HG03045 (cell line): ENCODE results near the gene TRIP12.
"Not testable (repeated sequence)": the region's sequence is repeated elsewhere in the genome, so short reads cannot be mapped to it uniquely, and the experiment has no call there.

Experiments used
- ATAC-seq: cut with Tn5 transposase; IDR thresholded peaks from one replicate; pipeline ENCODE4 v1.9.1; 2021; ENCODE audit warnings: mild to moderate bottlenecking, moderate library complexity; ENCODE audit not compliant: unreplicated experiment

The TRIP12 gene

DNA sequence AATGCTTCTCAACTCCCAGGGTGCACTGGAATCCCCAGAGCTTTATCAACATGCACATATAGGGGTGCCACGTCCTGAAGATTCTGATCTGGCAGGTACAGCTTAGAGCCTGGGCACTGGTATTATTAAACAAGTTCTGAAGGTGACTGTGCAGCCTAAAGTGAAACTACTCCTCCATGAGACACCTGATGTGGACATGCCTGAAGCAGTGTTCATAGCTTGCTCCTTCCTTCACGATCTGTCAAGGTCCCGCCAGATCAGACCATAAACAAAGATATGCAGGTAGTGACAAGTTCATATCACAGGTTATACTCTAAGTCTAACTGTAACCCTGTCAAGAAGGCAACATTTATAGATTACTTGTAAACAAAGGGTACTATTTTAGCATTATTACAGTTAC lies 142.2 kb downstream of the TRIP12 start:
- no peak for ATAC-seq

DNA sequence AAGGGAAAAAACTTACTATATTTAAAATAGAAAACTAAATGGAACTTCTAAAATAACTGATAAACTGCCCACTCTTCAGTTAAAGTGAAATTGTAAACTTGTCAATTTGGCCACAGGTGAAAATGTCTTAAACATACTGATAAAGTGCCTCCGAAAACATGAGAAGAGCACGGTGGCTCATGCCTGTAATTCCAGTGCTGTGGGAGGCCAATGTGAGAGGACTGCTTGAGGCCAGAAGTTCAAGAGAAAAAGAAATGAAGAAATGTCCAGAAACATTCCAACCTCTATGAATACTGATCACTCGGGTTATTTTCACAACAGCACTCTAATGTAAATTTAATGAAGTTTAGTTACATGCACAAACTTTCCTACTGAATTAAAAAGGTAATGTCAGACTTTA lies 144.1 kb downstream of the TRIP12 start:
- ATAC-seq: no peak

DNA sequence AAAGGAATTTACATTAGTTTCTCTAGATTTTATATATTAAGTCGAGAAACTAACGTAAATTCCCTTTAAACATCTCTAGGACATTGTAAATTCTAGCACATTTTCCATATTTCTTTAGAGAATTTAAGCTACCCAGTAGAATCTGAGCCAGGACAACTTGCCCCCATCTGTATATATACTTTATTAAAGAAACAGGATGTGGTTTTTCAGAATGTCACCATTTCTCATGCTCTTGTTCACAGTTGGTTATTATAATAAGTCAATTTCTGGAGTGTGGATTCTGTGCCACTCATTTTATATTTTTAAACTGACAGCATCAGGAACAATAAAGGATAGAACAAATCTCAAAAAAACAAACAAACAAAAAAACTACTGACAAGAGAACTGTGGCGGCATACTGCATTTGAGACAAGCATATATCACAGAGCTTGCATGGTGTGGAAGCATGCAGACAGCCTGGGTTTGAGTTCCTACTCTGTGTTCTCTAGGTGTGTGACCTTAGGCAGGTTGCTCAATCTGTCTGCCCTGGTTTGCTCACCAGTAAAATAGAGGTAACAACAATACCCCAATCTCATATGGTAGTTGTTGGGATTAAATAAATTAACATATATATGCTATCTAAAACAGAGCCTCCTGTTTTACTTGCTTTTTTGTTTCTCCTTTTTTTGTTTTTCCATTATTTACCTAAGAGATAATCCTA lies 146.0 kb downstream of the TRIP12 start:
- no peak for ATAC-seq

DNA sequence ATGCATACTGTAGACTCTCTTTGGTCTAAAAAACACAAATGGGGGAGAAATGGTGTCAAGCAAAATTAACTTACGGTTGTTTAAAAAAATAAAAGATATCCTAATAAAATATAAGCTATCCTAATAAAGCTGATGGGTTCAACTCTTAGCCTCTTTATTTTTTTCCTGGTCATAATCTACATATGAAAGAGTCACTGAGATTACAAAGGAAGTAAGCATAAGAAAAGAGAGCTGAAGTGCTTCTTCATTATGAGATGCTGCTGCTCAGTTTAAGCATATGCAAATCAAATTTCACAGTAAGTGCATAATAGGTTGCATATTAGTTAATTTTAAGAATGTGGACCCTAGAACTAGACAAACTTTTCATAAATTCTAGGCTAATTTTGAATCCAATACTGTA lies 147.6 kb downstream of the TRIP12 start:
- no peak for ATAC-seq

DNA sequence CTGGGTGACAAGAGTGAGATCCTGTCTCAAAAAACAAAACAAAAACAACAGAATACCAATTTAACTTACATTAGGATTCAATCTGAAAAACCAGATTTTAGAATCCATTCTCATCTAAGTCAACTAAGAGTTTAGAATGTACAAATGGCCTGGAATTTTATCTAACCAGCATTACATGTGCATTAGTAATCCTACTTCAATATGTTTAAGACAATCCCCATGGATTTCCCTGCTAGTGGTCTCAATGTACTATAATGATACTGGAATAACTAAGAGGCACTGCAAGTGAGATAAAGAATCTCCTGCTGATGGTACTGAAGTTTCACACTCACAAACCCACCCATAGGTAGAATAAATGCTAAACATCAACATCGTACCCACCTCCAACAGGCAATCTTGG lies 153.6 kb downstream of the TRIP12 start:
- ATAC-seq: no peak

DNA sequence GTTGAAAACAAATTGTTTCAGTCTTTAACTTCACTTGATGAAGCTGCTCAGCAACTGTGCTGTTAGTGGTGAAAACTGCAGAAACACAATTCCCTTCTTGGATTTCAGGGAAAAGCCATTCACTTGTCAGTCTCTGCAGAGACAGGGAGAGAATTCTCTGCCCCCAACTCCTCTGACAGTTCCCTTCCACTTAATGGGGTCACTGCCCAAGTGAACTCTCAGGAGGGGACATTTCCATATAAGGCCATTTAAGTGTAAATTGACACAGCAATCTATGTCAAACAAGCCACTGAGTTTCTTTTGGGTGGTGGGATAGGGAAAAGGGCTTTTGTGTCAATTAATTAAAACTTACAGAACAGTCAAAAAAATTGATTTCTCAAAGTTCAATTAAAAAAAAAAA lies 156.1 kb downstream of the TRIP12 start:
- ATAC-seq: no peak

DNA sequence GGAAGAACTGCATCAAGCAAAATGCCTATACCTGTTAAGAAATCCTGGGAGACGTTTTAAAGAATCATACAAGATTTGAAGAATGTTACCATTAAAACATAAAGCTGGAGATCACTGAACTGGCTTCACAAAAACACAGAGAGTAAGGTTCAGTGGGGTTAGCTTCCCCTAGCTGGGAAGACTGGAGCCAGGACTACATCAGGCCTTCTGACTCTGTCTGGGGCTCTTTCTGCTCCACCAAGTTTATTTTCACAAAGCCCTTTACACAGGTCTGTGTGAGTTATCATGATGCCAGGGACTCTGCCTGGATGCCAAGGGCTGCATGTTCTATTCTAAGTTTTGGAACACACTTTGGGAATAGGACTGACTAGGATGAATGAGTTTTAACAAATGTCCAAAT lies 160.1 kb downstream of the TRIP12 start:
- ATAC-seq: no peak

DNA sequence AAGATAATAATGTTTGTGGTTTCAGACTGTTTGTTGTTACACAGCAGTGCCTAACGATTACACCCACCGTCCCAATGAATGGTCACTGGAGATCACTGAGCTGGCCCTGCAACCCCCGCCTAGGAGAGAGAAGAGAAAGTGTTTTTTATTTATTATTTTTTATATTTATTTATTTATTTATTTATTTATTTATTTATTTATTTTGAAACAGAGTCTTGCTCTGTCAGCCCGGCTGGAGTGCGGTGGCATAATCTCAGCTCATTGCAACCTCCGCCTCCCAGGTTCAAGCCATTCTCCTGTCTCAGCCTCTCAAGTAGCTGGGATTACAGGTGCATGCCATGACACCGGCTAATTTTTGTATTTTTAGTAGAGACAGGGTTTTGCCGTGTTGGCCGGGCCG lies 164.3 kb downstream of the TRIP12 start:
- not testable (repeated sequence) for ATAC-seq

DNA sequence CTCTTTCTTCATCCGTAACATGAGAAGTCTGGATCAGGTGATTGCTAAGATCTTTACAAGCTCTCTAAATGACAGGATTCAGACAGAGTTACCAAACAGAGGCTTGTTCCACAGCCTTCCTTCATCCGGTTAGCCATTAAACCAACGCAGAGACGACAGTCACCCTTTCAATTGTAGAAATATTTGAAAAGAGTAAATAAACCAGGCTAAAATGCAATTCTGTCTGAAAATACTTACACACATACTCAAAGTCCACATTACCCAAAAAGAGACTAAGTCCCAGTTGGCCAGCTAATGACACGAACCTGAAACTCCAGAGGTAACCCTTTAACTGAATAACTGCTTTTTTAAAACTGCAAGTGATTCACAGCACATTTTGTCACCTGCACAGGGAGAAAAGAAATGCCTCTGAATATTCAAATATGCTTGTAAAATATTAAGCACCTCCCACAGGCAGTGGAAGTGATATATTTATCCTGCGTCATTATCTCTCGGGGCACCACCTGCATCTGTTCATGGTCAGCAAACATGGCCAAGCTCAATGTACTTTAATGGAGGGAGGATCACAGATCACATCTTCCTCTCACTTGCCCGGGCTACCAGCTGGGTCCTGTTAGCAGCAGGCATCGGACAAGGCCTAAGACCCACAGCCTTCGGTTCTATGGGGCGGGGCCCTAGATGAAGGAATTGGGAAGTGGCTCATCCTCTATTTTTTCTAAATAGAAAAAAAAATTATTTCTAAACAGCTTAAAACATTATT lies 168.7 kb downstream of the TRIP12 start:
- no peak for ATAC-seq

DNA sequence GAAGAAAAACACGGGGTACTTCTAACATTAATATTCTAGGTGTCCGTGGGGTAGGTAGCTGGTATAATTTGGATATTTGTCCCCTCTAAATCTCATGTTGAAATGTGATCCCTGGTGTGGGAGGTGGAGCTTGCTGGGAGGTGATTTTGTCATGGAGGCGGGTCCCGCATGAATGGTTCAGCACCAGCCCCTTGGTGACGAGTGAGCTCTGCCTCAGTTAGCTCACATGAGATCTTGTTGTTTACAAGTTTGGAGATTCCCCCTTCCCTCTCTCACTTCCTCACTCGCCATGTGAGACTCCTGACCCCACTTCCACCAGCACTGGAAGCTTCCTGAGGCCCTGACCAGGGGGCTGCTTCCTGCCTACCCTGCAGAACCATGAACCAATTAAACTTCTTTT lies 172.0 kb downstream of the TRIP12 start:
- no peak for ATAC-seq

DNA sequence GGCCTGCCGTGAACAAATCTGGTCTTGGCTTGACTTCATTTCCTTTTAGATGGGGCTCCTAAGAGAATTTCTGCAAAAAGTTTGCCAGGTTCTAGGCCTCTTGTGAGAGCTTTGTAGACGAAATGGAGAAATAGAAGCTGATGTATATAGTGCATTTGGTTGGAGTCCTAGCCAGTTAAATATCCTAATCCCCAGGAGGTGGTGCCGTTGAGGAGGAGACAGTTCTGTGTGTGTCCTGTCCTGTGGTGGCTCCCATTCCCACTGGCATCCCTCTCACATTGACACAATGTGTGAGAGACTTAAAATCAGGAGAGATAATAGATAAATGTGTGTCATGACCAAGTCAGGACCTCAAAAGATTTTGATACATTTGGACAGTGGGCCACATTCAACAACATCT lies 172.9 kb downstream of the TRIP12 start:
- no peak for ATAC-seq

DNA sequence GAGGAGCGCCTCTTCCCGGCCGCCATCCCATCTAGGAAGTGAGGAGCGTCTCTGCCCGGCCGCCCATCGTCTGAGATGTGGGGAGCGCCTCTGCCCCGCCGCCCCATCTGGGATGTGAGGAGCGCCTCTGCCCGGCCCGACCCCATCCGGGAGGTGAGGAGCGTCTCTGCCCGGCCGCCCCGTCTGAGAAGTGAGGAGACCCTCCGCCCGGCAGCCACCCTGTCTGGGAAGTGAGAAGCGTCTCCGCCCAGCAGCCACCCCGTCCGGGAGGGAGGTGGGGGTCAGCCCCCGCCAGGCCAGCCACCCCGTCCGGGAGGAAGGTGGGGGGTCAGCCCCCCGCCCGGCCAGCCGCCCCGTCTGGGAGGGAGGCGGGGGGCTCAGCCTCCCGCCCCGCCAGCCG lies 179.1 kb downstream of the TRIP12 start:
- ATAC-seq: not testable (repeated sequence)

DNA sequence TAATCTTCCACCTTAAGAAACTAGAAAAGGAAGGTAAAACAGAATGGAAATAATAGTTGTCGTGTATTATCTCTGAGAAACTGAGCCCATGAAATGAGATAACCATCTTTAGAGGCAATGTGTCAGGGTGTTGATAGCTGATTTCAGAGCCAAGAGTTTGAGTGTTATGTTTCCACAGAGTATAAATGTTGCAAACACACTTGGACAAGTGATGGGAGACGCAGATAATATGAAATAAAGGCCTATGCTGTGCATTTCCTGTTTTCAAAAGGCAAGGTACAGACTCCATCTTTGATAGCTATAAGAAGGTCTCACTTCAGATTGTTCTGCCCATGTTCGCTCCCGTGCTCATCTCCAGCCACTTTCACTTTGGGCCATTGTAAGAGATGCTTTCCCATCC lies 181.5 kb downstream of the TRIP12 start:
- no peak for ATAC-seq

DNA sequence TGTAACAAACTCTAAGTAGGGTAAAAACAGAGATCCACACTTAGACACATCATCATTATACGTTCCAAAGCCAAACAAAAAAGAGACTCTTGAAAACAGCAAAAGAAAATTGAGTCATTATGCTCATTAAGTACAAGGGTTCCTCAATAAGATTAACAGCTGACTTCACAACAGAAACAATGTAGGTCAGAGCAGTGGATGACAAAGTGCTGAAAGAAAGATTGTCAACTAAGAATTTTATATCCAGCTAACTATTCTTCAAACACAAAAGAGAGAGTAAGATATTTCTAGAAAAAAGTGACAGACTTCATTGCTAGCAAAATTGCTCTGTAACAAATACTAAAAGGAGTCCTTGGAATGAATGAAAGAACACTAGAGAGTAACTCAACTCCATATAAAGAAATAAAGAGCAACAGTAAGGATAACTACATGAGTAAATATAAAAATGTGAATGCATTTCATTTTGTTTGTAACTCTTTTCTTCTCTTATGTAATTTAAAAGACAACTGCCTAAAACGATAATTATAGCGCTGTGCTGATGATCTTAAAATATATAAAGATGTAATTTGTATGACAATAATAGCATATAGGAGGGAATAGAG lies 183.7 kb downstream of the TRIP12 start:
- ATAC-seq: no peak

DNA sequence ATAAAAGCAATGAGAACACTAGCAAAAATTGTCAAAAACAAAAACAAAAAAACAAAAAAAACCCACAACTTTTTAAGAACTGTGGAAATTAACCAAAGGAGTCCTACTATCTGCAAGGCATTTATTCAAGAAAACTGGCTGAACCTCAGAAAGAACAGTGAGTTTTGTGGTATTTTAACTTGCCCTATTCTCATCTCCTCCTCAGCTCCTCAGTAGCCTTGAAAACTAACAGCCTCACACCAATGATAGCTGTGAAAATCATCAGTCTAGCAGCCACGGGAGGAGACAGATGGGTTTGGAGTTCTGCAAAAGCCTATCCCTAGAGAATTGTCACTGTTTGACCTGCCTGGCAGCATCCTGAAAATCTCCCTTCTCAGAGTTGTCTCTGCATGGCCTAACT lies 187.4 kb downstream of the TRIP12 start:
- ATAC-seq: no peak

DNA sequence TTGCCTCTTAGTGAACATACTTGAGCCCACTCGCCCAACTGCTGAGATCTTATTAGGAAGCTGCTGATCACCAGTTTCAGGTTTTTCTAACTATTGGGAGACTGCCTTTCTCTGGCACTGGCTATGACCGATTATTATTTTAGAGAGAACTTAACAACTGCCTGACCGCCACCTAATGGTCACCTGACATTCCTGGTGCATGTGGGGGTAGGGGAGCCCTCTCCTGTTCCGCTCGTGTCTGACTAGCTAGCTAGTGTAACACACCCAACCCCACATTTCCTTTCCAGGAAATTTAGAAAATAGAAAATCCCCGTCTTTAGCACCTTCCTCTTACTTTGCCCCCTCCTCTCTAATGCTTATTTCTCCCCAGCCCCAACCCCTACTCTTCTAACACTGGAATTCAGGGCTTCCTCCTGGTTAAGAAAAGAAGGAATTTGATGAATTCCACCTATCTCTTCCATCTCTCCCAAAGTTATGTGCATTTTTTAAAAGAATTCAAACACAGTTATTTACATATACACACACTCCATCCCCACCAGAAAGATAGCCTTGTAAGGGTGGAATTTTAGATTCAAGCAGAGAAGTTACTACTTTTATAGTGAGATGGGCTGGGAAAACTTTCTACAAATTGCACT lies 188.1 kb downstream of the TRIP12 start:
- no peak for ATAC-seq

DNA sequence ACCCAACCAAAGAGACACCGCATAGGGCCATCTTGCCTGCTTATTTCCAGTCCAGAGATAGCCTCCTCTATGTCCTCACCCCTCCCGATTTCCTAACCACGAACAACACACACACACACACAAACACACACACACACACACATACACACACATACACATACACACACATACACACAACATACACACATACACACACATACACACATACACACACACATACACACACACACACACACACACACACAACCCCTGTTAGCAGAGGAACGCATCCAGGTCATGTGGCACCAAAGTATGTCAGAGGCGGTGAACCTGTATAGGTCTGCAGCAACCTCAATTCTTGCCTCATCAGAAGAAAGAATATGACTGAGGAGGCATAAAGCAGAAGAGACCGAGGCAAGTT lies 188.9 kb downstream of the TRIP12 start:
- ATAC-seq: no peak

DNA sequence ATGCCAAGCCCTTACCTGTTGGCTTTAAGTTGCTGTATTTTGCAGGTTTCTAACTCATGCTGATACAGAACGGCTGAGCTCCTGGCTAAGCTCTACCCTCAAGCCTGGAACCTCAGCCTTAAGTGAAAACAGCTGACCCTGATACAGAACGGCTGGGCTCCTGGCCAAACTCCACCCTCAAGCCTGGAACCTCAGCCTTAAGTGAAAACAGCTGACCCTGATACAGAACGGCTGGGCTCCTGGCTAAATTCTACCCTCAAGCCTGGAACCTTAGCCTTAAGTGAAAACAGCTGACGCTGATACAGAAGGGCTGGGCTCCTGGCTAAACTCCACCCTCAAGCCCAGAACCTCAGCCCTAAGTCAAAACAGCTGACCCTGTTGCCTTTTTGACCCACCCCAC lies 189.9 kb downstream of the TRIP12 start:
- ATAC-seq: no peak

DNA sequence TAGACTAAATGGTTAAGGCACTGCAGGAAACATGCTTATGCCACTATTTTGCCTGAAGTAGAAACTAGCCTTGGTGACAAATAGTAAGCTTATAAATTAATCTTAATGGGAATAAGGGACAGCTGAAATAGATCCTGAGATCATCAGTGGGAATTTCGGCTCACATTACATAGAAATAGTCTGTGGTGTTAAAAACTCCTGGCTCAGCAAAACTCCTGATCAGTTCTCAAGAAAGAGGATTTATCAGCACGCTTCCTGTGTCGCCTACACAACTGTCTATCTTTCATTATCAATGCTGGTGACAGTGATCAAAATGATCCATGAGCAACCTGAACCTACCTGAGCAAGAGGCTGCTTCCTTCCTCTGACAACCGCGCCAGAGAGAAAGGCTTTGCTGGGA lies 190.4 kb downstream of the TRIP12 start:
- no peak for ATAC-seq

DNA sequence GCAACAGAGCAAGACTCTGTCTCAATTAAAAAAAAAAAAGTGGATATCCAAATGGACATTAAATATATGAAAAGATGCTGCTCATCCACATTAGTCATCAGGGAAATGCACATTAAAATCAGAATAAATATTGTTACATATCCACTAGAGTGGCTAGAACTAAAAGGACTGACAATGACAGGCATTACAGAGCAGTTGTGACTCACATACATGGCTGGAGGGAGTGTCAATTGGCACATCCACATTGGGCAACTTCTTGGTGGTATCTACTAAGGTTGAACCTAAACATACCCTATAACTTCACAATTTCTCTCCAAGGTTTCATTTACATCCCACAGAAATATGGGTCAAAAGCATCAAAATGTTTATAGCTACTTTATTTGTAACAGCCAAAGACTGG lies 193.4 kb downstream of the TRIP12 start:
- no peak for ATAC-seq

DNA sequence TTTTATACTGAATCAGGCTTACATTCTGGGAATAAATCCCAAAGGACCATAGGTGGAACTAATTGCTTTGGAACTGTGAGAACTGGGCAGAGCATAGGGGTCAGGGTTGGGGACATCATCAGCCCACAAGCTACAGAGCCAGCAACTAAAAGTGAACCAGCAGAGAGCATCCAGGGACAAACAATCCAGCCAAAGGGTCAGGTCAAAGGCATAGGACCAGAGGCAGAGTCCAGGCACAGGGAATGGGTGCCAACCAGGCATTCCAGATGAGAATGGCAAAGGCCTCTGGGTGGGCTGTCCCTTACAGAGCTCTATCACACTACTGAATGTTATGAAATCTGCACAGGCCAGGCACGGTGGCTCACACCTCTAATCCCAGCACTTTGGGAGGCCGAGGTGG lies 195.2 kb downstream of the TRIP12 start:
- no peak for ATAC-seq
